SKM-1 (cell line): Measurements from ENCODE around the gene CDA.

Experiments used
- DNase-seq: peaks from one replicate; lab custom pipeline; 2025; ENCODE audit not compliant: unreplicated experiment; lab: John Stamatoyannopoulos, UW

CDA gene

DNA sequence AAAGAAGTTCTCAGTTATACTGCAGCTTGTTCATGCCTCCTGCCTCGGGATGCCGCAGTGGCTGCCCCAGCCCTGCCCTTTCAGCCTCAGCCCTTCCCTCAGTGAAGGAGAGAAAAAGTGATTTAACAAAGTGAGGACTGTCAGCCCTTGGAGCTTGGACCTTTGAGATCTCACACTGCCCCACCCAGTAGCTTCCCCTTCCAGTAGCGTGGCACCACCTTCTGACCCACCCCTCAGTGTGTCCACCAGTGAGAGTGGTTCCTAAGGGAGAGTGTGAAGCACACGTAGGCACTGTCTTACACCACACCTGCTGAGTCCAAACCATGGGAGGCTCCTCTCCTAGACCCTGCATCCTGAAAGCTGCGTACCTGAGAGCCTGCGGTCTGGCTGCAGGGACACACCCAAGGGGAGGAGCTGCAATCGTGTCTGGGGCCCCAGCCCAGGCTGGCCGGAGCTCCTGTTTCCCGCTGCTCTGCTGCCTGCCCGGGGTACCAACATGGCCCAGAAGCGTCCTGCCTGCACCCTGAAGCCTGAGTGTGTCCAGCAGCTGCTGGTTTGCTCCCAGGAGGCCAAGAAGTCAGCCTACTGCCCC, at the start of gene CDA:
Gene CDA, plus strand, starts transcription at position 464 of the 592 bp plus-strand sequence. Its CDS starts 33 bp downstream, at position 497.
- no peak for DNase-seq

GRCh38 chr1:20540281-20540680, 48.6 kb upstream of the CDA start:
- DNase-seq, result no peak

DNA sequence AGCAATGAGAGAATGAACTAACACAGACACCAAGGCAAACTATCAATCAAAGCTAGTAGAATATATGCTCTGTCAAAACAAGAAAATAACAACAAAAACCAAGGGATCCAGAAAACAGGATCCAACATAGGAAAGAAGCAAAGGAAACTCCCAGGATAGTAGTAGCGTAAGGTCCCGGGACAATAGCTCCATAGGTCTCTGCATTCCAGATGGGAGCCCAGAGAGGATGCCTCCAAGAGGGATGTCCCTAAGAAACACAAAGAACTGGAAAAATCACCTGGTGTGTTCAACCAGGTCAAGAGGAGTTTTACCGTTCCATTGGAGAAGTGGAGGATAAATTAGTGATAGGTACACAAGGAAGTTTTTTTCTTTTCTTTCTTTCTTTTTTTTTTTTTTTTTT, 42.3 kb upstream of the CDA start:
- no peak for DNase-seq

DNA sequence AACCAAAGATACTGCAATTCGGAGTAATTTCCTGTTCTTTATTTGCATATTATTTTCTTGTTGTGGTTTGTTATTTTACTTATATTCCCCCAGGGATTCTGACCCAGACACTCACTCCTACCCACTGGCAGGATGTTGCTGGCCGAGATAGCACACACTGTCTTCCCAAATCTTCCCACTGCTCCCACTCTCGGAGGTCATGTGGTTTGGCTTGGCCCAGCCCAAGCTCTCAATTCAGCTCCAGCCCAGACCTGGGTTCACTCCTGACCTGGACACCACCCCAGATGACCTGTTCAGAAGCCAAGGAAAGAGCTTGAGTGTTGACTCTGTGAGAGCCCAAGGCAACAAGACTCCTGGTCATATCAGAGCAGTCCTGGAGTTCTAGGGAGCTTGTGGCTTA, 37.7 kb upstream of the CDA start:
- DNase-seq, result no peak

GRCh38 chr1:20551945-20552727, 36.8 kb upstream of the CDA start, which contains the start of gene FAM43B:
Gene FAM43B (plus strand): TSS chr1:20552573. CDS start chr1:20552974, 401 bp downstream.
- no peak for DNase-seq

DNA sequence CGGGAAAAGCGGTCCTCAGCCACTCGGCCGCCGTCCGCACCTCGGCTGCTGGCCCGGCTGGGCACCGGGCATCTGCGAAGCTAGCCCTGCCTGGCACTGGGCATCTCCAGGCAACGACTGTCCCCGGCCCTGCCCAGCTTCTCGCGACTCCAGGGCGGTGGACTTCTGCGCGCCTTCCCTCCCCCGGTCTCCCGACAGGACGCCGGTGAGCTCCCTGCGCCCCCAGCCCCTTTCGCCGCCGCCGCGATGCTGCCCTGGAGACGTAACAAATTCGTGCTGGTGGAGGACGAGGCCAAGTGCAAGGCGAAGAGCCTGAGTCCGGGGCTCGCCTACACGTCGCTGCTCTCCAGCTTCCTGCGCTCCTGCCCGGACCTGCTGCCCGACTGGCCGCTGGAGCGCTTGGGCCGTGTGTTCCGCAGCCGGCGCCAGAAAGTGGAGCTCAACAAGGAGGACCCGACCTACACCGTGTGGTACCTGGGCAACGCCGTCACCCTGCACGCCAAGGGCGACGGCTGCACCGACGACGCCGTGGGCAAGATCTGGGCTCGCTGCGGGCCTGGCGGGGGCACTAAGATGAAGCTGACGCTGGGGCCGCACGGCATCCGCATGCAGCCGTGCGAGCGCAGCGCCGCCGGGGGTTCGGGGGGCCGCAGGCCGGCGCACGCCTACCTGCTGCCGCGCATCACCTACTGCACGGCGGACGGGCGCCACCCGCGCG, 36.0 kb upstream of the CDA start:
- DNase-seq, result no peak

- DNase-seq, result no peak
Observed at GRCh38 chr1:20555025-20555757, 33.7 kb upstream of the CDA start.

GRCh38 chr1:20555758-20556120, 33.2 kb upstream of the CDA start:
- no peak for DNase-seq

- DNase-seq, result no peak
Observed at GRCh38 chr1:20558191-20558590, 30.7 kb upstream of the CDA start.

DNA sequence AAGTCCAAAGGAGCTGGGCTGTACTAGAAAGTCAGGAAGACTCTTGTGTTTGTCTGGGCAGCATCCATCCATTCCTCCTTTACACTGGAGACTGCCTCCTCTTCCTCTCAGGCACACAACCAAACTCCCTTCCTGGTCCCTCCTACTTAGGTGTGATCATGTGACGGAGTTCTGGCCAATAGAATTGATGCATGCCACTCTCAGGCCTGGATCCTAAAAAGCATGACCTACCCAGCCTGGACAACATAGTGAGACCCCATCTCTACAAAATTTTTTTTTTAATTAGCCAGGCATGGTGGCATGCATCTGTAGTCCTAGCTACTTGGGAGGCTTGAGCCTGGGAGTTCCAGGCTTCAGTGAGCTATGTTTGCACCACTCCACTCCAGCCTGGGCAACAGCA, 27.9 kb upstream of the CDA start:
- DNase-seq, result no peak

GRCh38 chr1:20565234-20565633, 23.7 kb upstream of the CDA start:
- no peak for DNase-seq

GRCh38 chr1:20569523-20570098, 19.3 kb upstream of the CDA start:
- DNase-seq, result no peak

DNA sequence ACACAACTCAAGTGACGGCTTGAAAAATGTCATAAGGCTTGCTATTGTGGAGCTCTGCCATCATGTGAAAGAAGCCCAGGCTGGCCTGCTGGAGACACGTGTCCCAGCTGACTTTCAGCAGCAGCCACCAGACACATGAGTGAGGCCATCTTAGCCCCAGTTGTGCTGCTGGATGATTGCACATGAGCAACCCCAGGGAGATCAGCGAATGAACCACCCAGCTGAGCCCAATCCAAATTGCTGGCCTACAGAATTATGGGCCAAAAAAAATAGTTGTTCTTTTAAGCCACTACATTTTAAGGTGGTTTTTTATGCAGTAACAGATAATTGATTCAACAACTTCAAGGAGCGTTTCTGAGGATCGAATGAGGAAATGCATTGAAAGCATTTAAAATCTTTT, 17.5 kb upstream of the CDA start:
- no peak for DNase-seq

DNA sequence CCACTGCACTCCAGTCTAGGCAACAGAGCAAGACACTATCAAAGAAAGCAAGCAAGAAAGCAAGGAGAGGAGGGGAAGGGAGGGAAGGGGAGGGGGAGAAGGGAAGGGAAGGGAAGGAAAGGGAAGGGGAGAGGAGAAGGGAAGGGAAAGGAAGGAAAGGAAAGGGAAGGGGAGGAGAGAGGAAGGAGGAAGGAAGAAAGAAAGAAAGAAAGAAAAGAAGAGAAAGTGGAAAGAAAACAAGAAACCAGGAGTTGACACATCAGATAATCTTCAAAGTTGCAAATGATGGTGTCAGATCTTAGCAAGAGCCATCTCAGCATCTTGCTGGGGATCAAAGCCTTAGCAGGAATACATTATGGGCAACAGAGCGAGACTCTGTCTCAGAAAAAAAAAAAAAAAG, 14.9 kb upstream of the CDA start:
- DNase-seq, result no peak

GRCh38 chr1:20574686-20575540, 14.0 kb upstream of the CDA start:
- peak; percentile 63 for DNase-seq

DNA sequence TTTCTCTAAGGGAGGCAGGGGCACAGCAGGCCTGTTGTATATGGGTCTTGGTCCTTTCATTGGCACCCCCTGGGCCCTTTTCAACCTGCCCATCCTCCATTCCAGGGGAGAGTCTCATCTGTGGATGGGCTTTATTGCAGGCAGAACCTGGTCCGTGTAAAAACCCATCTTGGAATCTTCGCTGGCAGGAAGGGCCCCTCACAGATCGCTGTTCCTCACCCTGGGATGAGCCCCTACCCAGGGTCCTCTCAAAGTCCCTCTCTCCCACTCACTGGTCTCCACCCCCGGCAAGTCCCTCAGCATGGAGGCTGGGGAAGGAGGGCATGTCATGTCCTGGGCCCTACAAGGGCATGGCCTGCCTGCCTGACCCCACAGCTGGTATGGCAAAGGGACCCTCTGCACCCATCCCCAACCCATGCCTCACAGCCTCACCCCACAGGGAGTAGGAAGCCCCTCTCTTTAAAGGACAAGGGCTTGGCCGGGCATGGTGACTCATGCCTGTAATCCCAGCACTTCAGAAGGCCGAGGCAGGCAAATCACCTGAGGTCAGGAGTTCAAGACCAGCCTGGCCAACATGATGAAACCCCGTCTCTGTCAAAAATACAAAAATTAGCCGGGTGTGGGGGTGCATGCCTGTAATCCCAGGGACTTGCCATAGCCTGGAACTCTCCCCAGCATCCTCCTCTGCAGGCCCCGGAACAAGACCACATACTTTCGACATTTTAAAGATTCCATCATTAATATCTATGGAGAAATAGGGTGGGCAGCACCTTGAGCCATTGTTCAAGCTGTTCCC, 13.2 kb upstream of the CDA start:
- DNase-seq, result no peak

DNA sequence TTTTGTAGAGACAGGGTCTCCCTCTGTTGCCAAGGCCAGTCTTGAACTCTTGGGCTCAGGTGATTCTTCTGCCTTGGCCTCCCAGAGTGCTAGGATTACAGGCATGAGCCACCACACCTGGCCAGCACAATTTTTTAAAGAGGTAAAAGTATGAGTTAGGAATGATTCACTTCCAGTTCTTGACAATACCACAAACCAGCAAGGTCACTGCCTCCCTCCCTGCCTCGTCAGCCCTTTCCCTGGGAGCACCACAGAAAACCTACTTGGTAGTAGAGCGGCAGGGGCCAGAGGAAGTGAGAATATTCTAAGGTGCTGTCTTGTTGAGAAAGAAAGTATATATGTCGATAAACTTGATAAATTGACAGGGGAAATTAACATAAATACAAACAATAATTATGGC, 10.8 kb upstream of the CDA start:
- DNase-seq, result no peak

- no peak for DNase-seq
Observed at GRCh38 chr1:20578721-20579395, 10.0 kb upstream of the CDA start.

GRCh38 chr1:20584890-20585289, 4.0 kb upstream of the CDA start:
- no peak for DNase-seq
